Upper lobe of right lung (tissue), 1 donor: ENCODE data around the gene CNR1. TPM values are rescaled to one million over a fixed set of nuclear protein-coding genes. Genes with fewer than 3 reads are reported as not detected.

Experiments used
- ATAC-seq: fragments of 200-7000 bp; cut with Tn5 transposase; one replicate; pipeline ENCODE4 v1.9.1; 2020; ENCODE audit warnings: mild to moderate bottlenecking, moderate library complexity
- DNase-seq: peaks from one replicate; pipeline ENCODE4 v3.0.0-alpha.2; 2020
- H3K27ac ChIP-seq: fragments of 200-600 bp; one replicate; pipeline ENCODE4 v1.8.0; 2022
- H3K27me3 ChIP-seq: fragments of 200-600 bp; one replicate; pipeline ENCODE4 v1.8.0; 2022; ENCODE audit warnings: mild to moderate bottlenecking
- H3K36me3 ChIP-seq: fragments of 200-600 bp; one replicate; pipeline ENCODE4 v1.8.0; 2022
- H3K4me1 ChIP-seq: fragments of 200-600 bp; one replicate; pipeline ENCODE4 v1.8.0; 2022
- H3K4me3 ChIP-seq: fragments of 200-600 bp; one replicate; pipeline ENCODE4 v1.8.0; 2022; ENCODE audit warnings: mild to moderate bottlenecking
- H3K9me3 ChIP-seq: fragments of 200-600 bp; one replicate; pipeline ENCODE4 v1.8.0; 2022
- intact Hi-C: fragments of 100-400 bp; cut with DNase I; formaldehyde crosslinking; loops from one replicate; pipeline ENCODE4 v1.11.0; 2022
- total RNA-seq: library from RNA; stranded (reverse); fragmentation: NEBNext Ultra II Directional; extraction: Animal tissue kit (Norgen Biotek cat#: 25700); gene quantifications from one replicate; pipeline ENCODE4 v1.2.1, GENCODE V29; 2021
- TF ChIP-seq, protein P1 (sequence below): fragments of 200-600 bp; IDR thresholded peaks from one replicate; pipeline ENCODE4 v1.8.0; 2022; ENCODE audit warnings: antibody characterized with exemption
- donor health status: DM: no; HTN: yes; CAD: no; lungs with severe emphysema.

CNR1 gene
- total RNA-seq, 1 donor from 2014 or later: 21.6 TPM

GRCh38 chr6:88114838-88115237, 51.3 kb downstream of the CNR1 start:
- TF ChIP-seq, protein P1, sequence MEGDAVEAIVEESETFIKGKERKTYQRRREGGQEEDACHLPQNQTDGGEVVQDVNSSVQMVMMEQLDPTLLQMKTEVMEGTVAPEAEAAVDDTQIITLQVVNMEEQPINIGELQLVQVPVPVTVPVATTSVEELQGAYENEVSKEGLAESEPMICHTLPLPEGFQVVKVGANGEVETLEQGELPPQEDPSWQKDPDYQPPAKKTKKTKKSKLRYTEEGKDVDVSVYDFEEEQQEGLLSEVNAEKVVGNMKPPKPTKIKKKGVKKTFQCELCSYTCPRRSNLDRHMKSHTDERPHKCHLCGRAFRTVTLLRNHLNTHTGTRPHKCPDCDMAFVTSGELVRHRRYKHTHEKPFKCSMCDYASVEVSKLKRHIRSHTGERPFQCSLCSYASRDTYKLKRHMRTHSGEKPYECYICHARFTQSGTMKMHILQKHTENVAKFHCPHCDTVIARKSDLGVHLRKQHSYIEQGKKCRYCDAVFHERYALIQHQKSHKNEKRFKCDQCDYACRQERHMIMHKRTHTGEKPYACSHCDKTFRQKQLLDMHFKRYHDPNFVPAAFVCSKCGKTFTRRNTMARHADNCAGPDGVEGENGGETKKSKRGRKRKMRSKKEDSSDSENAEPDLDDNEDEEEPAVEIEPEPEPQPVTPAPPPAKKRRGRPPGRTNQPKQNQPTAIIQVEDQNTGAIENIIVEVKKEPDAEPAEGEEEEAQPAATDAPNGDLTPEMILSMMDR: no peak
- Histone ChIP-seq H3K36me3 (no peaks in the 10 kb centered on the region), H3K27ac (no peak overlapping the region), H3K27me3 (no peaks in the 10 kb centered on the region), H3K4me1 (no peaks in the 10 kb centered on the region), H3K4me3 (no peak overlapping the region), H3K9me3 (no peaks in the 10 kb centered on the region)
- no peak for DNase-seq
- intact Hi-C loops: no loop called here
- ATAC-seq: no peak

- Histone ChIP-seq H3K36me3 (no peaks in the 10 kb centered on the region), H3K27me3 (no peaks in the 10 kb centered on the region), H3K27ac (no peak overlapping the region), H3K9me3 (no peaks in the 10 kb centered on the region), H3K4me1 (no peaks in the 10 kb centered on the region), H3K4me3 (no peak overlapping the region)
- no peak for ATAC-seq
- intact Hi-C loops: no loop called here
- TF ChIP-seq, protein P1: no peak
- DNase-seq: no peak
Observed at GRCh38 chr6:88111991-88112390, 54.2 kb downstream of the CNR1 start.

GRCh38 chr6:88107241-88107640, 58.9 kb downstream of the CNR1 start:
- Histone ChIP-seq H3K4me1 (peaks cover 4% of the 10 kb centered on the region), H3K27ac (no peak overlapping the region), H3K36me3 (no peaks in the 10 kb centered on the region), H3K9me3 (no peaks in the 10 kb centered on the region), H3K27me3 (no peaks in the 10 kb centered on the region), H3K4me3 (no peak overlapping the region)
- TF ChIP-seq, protein P1: no peak
- ATAC-seq (no peak), DNase-seq (no peak)
- intact Hi-C loops: no loop called here

- Histone ChIP-seq H3K36me3 (no peaks in the 10 kb centered on the region), H3K27me3 (no peaks in the 10 kb centered on the region), H3K9me3 (no peaks in the 10 kb centered on the region), H3K4me1 (peaks cover 4% of the 10 kb centered on the region), H3K27ac (no peak overlapping the region), H3K4me3 (no peak overlapping the region)
- intact Hi-C loops: no loop called here
- ATAC-seq (peak; percentile 60), DNase-seq (no peak)
- TF ChIP-seq, protein P1: no peak
Observed at GRCh38 chr6:88105741-88106340, 60.3 kb downstream of the CNR1 start.

Other genes starting within 250 kb of the CNR1 start
- not detected for gene SPACA1, start 118.5 kb downstream of the CNR1 start, total RNA-seq